Hepatocyte (in vitro differentiated cells): Measurements from ENCODE around the gene ZFAND2A.

Source experiments
- CTCF ChIP-seq: fragments of 200-600 bp; sonication (generic); IDR thresholded peaks from 2 replicates; pipeline ENCODE4 v1.5.1; 2016; ENCODE audit warnings: antibody characterized with exemption, mild to moderate bottlenecking; ENCODE audit not compliant: poor library complexity
- EZH2phosphoT487 ChIP-seq: fragments of 200-600 bp; sonication (generic); IDR thresholded peaks from one replicate; pipeline ENCODE4 v1.6.1; 2018; ENCODE audit warnings: antibody characterized with exemption, mild to moderate bottlenecking, low read depth, moderate library complexity; ENCODE audit not compliant: unreplicated experiment, severe bottlenecking

DNA sequence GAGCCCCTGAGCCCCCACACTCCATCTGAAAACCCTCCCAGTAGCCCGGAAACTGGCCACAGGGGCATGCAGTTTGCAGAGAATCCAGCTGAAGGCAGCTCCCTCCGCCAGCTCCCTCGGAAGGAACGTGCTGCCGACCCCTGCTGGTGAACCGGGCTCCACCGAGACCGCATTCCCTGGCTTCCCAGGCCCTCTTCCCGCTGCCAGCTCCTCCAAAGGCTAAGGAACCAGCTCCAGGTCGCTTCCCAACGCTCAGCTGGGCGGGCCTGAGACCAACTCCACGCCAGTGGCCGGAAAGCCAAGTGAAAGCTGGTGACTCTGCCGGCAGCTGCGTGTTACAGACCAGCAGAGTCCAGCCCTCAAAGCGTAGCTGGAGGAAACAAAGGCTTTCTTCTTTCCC lies 36.3 kb downstream of the ZFAND2A start:
- TF ChIP-seq CTCF (peak; percentile 59), EZH2phosphoT487 (no peak)
